ENCODE results near the gene VENTX. TPM values are rescaled to one million over a fixed set of nuclear protein-coding genes. Genes with fewer than 3 reads are reported as not detected.

The VENTX gene
- total RNA-seq, 1 experiment from 2014 or later = not detected

GRCh38 chr10:133209641-133210040, 28.0 kb upstream of the VENTX start:
- ChIA-PET CTCF (no interaction called here), POLR2A (ENCODE audit: unreplicated experiment) (no interaction called here)
- intact Hi-C loops (cut with micrococcal nuclease) = no loop called here
- ATAC-seq (no peak), DNase-seq (no peak)
- Histone ChIP-seq H3F3A (ENCODE audit: low read length, unreplicated experiment) (no peaks in the 10 kb centered on the region), H3K27me3 (ENCODE audit: low read length) (no peaks in the 10 kb centered on the region), H3K36me3 (ENCODE audit: low read depth, low read length) (no peaks in the 10 kb centered on the region), H3K27ac (ENCODE audit: low read length) (no peak overlapping the region), H3K4me3 (ENCODE audit: low read length) (no peak overlapping the region), H3K4me1 (ENCODE audit: insufficient read depth, low read length) (no peaks in the 10 kb centered on the region), H4K20me1 (ENCODE audit: low read length) (no peaks in the 10 kb centered on the region), H2AFZ (ENCODE audit: low read length) (no peak overlapping the region), H3K9ac (ENCODE audit: low read length) (no peak overlapping the region), H3K4me2 (ENCODE audit: low read length) (no peak overlapping the region), H3K9me2 (replicated peaks; ENCODE audit: low read length) (no peaks in the 10 kb centered on the region), H3K79me2 (ENCODE audit: low read length) (no peaks in the 10 kb centered on the region), H3K9me3 (ENCODE audit: low read length) (no peaks in the 10 kb centered on the region)
- TF ChIP-seq EZH2phosphoT487 (IDR thresholded peaks at IDR 0.05; ENCODE audit: borderline replicate concordance, low read length) (no peak), EZH2 (IDR thresholded peaks at IDR 0.05; ENCODE audit: low read length, unreplicated experiment) (no peak), CTCF (conservative IDR thresholded peaks at IDR 0.05; ENCODE audit: low read depth, low read length) (no peak)
- BruUV-seq (replicated peaks) = no TSS peak

GRCh38 chr10:133210398-133211140, 27.1 kb upstream of the VENTX start:
- no TSS peak for BruUV-seq (replicated peaks)
- H3K4me3 ChIP-seq (ENCODE audit: low read length) = no peak overlapping the region
- no peaks in the 10 kb centered on the region for H4K20me1 ChIP-seq (ENCODE audit: low read length)
- no peak overlapping the region for H3K27ac ChIP-seq (ENCODE audit: low read length)
- H3K9me3 ChIP-seq (ENCODE audit: low read length) = no peaks in the 10 kb centered on the region
- no peaks in the 10 kb centered on the region for H3F3A ChIP-seq (ENCODE audit: low read length, unreplicated experiment)
- no peak overlapping the region for H3K9ac ChIP-seq (ENCODE audit: low read length)
- CTCF ChIA-PET = no interaction called here
- H3K9me2 ChIP-seq (replicated peaks; ENCODE audit: low read length) = no peaks in the 10 kb centered on the region
- intact Hi-C loops (cut with micrococcal nuclease) = no loop called here
- ATAC-seq = no peak
- H2AFZ ChIP-seq (ENCODE audit: low read length) = no peak overlapping the region
- H3K4me1 ChIP-seq (ENCODE audit: insufficient read depth, low read length) = no peaks in the 10 kb centered on the region
- no peak for DNase-seq
- no peaks in the 10 kb centered on the region for H3K36me3 ChIP-seq (ENCODE audit: low read depth, low read length)
- no peaks in the 10 kb centered on the region for H3K79me2 ChIP-seq (ENCODE audit: low read length)
- no peak overlapping the region for H3K4me2 ChIP-seq (ENCODE audit: low read length)
- POLR2A ChIA-PET (ENCODE audit: unreplicated experiment) = no interaction called here
- H3K27me3 ChIP-seq (ENCODE audit: low read length) = no peaks in the 10 kb centered on the region
- TF ChIP-seq EZH2phosphoT487 (IDR thresholded peaks at IDR 0.05; ENCODE audit: borderline replicate concordance, low read length) = no peak
- TF ChIP-seq CTCF (conservative IDR thresholded peaks at IDR 0.05; ENCODE audit: low read depth, low read length) = no peak
- no peak for TF ChIP-seq EZH2 (IDR thresholded peaks at IDR 0.05; ENCODE audit: low read length, unreplicated experiment)

GRCh38 chr10:133211141-133211830, 26.4 kb upstream of the VENTX start:
- Histone ChIP-seq H3K9ac (ENCODE audit: low read length) (no peak overlapping the region), H3K79me2 (ENCODE audit: low read length) (no peaks in the 10 kb centered on the region), H3K9me3 (ENCODE audit: low read length) (no peaks in the 10 kb centered on the region), H3K4me2 (ENCODE audit: low read length) (no peak overlapping the region), H3K27ac (ENCODE audit: low read length) (no peak overlapping the region), H3K4me3 (ENCODE audit: low read length) (no peak overlapping the region), H3K27me3 (ENCODE audit: low read length) (no peaks in the 10 kb centered on the region), H3K4me1 (ENCODE audit: insufficient read depth, low read length) (no peaks in the 10 kb centered on the region), H3F3A (ENCODE audit: low read length, unreplicated experiment) (no peaks in the 10 kb centered on the region), H3K9me2 (replicated peaks; ENCODE audit: low read length) (no peaks in the 10 kb centered on the region), H2AFZ (ENCODE audit: low read length) (no peak overlapping the region), H3K36me3 (ENCODE audit: low read depth, low read length) (no peaks in the 10 kb centered on the region), H4K20me1 (ENCODE audit: low read length) (no peaks in the 10 kb centered on the region)
- POLR2A ChIA-PET (ENCODE audit: unreplicated experiment) = no interaction called here
- intact Hi-C loops (cut with micrococcal nuclease) = no loop called here
- no peak for DNase-seq
- no peak for ATAC-seq
- CTCF ChIA-PET = no interaction called here
- no peak for TF ChIP-seq EZH2 (IDR thresholded peaks at IDR 0.05; ENCODE audit: low read length, unreplicated experiment)
- TF ChIP-seq EZH2phosphoT487 (IDR thresholded peaks at IDR 0.05; ENCODE audit: borderline replicate concordance, low read length) = no peak
- no peak for TF ChIP-seq CTCF (conservative IDR thresholded peaks at IDR 0.05; ENCODE audit: low read depth, low read length)
- BruUV-seq (replicated peaks) = no TSS peak

Data from PC-3 (cell line).